Motor neuron (in vitro differentiated cells): ENCODE results near the gene RPP21. TPM values are rescaled to one million over a fixed set of nuclear protein-coding genes. Genes with fewer than 3 reads are reported as not detected.
A peak's percentile ranks its signal among the peaks of the same experiment; 100 is the strongest.

Experiments
- ATAC-seq, 8 experiments: fragments of 200-7000 bp; cut with Tn5 transposase; replicated peaks in 6 of 8; 2 replicates each; pipeline ENCODE4 v1.8.0; 2021; ENCODE audit warnings: mild to moderate bottlenecking in 8 of 8, moderate library complexity in 8 of 8
- H3K27ac ChIP-seq, 2 donors: fragments of 250-450 bp; sonication (Bioruptor Pico); 2 replicates each; pipeline ENCODE4 v1.9.0; 2021; ENCODE audit warnings: antibody characterized with exemption in 2 of 2, mild to moderate bottlenecking in 2 of 2, moderate library complexity in 1 of 2
- H3K4me1 ChIP-seq, 2 donors: fragments of 250-450 bp; sonication (Bioruptor Pico); replicated peaks in 1 of 2; 2 replicates each; pipeline ENCODE4 v1.6.1; 2021; ENCODE audit warnings: antibody characterized with exemption in 2 of 2, mild to moderate bottlenecking in 2 of 2, moderate library complexity in 1 of 2
- H3K4me3 ChIP-seq, 5 donors: fragments of 250-450 bp; sonication (Bioruptor Pico); 2 replicates each; pipeline ENCODE4 v1.9.0; 2021; ENCODE audit warnings: antibody characterized with exemption in 5 of 5, mild to moderate bottlenecking in 5 of 5, moderate library complexity in 4 of 5
- WGBS, 10 experiments: fragments of 450-650 bp; shearing (Covaris generic); methylation state at CpG; one replicate each; pipeline ENCODE4 v1.0.0; 2022; 5-methylcytosine and 5-hydroxymethylcytosine counted together
- in situ Hi-C, 9 experiments: fragments of 400-800 bp; cut with MboI; loops; one replicate each; pipeline ENCODE4 v1.15.0; 2021; ENCODE audit warnings: low sequenced_read_pairs in 9 of 9, low pct_unique_long_range_greater_than_20kb in 2 of 9; ENCODE audit not compliant: unreplicated experiment in 9 of 9
- total RNA-seq, 8 experiments: library from RNA; unstranded; fragments of 300-600 nt; gene quantifications; 2 replicates each; pipeline versions ENCODE4 v1.2.3 to v1.2.4, GENCODE V29; 2022

The RPP21 gene
- total RNA-seq, result 10 to 100 TPM; 38.0 to 88.1 (median 74.3) TPM

DNA sequence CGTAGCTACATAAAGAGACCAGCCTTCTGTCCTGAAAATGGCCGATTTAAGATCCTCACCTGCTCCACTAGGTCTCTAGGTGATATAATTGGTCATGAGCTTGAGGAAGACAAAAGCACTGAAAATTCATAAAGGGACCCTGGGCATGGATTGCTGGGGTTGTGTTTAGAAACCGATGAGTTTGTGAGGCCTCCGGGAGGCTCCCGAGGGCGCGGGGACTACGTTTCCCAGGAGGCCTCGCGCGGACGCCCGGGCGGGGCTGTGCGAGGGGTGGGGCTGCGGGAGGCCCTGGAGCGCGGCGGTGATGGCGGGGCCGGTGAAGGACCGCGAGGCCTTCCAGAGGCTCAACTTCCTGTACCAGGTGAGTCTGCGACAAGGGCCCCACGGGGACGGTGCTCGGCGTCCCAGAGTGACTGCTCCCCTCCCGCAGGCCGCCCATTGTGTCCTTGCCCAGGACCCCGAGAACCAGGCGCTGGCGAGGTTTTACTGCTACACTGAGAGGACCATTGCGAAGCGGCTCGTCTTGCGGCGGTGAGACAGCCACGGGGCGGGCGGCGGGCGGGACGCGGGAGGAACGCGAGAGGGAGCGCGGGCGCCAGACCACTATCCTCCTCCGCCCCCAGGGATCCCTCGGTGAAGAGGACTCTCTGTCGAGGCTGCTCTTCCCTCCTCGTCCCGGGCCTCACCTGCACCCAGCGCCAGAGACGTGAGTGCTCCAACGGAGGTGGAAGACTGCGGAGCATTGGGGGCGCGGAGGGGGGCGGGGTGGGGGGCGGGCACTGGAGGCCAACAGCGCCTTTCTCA lies at the start of gene RPP21:
TSS of gene RPP21 (plus strand) at position 289 of the 804 bp plus-strand sequence. CDS start at position 305, 16 bp downstream.
- Histone ChIP-seq H3K4me3 (peak within 1 kb of the TSS; percentile 45 to 93 (median 77)), H3K4me1 (peaks cover 7% of the 10 kb centered on the region in 2 donors), H3K27ac (peak within 1 kb of the TSS; percentile 76)
- ATAC-seq, result peak; percentile 79 to 98 (median 97)
- in situ Hi-C loops, result no loop called here
- WGBS, 10 experiments, result 0 to 80% (median 17%) methylated on average over 1 to 5 of the region's 64 CpGs; no CpG with 5 or more reads in 5 of the 10 experiments

DNA sequence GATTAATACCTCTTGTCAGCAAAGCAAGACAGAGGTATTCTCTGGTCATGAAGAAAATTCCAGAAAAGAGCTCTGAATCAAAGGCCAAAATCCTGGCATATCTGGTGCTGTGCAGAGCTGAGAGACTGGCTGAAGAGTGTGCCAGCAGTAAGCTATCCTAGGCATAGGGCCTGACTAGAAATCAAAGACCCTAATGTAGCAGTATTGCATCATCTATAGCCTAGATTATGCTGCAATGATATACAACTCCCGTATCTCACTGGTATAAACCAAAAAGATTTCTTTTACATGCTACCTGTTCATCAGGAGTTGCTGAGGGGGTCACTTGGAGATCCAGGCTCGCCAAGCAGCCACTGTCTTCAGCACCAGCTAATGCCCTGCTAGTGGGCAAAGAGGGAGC lies 49.1 kb upstream of the RPP21 start:
- in situ Hi-C loops, result no loop called here
- H3K4me3 ChIP-seq, result no peak overlapping the region
- no peaks in the 10 kb centered on the region for H3K4me1 ChIP-seq
- H3K27ac ChIP-seq, result no peak overlapping the region
- 92 to 100% (median 100%) methylated on average over 1 to 2 of the region's 2 CpGs; no CpG with 5 or more reads in 5 of the 10 experiments for WGBS, 10 experiments
- ATAC-seq, result peak in 3 of 8 experiments; percentile 34 to 63 (median 51)

DNA sequence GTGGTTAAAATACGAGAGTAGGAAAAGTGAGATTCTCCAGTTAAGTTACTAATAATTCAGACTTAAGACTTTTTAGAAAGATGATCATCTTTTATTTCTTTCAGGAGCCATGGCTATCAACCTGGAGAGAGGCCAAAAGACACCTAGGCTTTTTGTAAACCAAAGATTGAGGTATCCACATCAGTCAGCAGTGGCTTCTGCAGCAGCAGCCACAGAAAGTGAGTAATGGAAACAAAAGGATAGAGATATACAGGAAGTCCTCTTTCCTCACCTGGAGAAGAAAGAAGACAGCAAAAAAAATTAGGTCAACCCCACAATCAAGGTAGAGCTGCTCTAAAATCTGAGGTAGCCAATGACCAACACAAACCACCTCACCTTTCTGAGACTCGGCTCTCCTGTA lies 41.0 kb upstream of the RPP21 start:
- 33 to 100% (median 100%) methylated on average over 1 to 2 of the region's 2 CpGs; no CpG with 5 or more reads in 2 of the 10 experiments for WGBS, 10 experiments
- Histone ChIP-seq H3K27ac (no peak overlapping the region), H3K4me3 (no peak overlapping the region), H3K4me1 (no peaks in the 10 kb centered on the region)
- in situ Hi-C loops, result no loop called here
- no peak for ATAC-seq

DNA sequence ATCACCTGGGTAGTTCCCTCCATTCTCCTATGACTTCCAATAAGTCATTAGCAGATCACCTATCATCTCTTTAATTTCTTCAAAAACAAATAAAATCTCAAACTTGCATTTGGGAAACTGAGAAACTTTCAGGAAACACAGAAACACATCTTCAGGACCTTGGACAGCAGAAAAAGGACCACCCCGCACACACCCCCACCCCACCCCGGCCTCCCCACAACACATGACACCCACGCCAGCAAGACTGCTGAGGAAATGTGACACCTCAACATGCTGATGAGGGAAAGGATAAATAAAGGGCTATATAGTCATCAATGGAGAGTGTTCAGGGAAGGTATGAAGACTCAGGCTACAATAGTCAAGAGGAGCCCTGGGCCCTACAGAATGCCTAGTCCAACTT lies 33.9 kb upstream of the RPP21 start:
- ATAC-seq, result peak in 1 of 8 experiments; percentile 18
- Histone ChIP-seq H3K4me1 (no peaks in the 10 kb centered on the region), H3K27ac (no peak overlapping the region), H3K4me3 (no peak overlapping the region)
- WGBS, 10 experiments, result no CpG with 5 or more reads among the region's 3 CpGs
- in situ Hi-C loops, result no loop called here

DNA sequence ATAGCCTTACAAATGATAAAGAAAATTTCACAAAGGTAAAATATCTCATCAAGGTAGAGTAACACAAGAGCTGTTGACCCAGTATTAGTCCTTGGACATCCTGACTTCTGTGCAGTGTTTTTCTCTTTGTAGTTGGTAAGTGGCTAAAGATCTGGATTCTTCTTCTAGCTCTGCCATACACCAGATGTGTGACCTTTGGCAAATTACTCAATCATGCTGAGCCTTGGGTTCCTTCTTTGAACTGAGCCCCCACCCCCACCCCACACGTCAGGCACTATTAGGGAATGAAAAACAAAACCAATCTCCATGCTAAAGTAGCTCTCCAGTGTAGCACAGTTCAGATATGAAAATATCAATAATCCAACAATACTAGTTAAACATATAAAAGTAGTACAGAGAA lies 33.3 kb upstream of the RPP21 start:
- 80 to 100% (median 100%) methylated on average over 1 of the region's 1 CpG; no CpG with 5 or more reads in 7 of the 10 experiments for WGBS, 10 experiments
- no peak for ATAC-seq
- Histone ChIP-seq H3K4me3 (no peak overlapping the region), H3K4me1 (no peaks in the 10 kb centered on the region), H3K27ac (no peak overlapping the region)
- in situ Hi-C loops, result no loop called here

DNA sequence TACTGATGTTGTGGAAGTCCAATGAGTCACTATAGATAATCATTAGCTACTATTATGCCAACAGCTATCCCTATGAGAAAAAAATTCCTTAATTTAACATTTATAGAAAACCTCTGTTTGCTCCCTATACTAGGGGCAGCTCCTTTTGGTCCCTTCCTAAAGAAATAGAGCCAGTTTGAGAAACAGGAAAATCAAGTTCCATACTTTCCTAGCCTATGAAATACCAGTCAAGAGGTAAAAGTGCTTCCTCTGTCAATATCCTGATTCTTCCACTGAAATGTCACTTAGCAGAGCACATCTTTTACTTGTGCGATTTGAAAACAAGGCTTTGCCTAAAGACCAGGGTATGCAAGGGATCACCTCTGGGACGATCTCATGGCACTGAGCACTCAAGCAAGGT lies 32.7 kb upstream of the RPP21 start:
- H3K4me3 ChIP-seq, result no peak overlapping the region
- H3K27ac ChIP-seq, result no peak overlapping the region
- H3K4me1 ChIP-seq, result no peaks in the 10 kb centered on the region
- no peak for ATAC-seq
- in situ Hi-C loops, result no loop called here
- 88 to 100% (median 100%) methylated on average over 1 to 2 of the region's 2 CpGs; no CpG with 5 or more reads in 7 of the 10 experiments for WGBS, 10 experiments

DNA sequence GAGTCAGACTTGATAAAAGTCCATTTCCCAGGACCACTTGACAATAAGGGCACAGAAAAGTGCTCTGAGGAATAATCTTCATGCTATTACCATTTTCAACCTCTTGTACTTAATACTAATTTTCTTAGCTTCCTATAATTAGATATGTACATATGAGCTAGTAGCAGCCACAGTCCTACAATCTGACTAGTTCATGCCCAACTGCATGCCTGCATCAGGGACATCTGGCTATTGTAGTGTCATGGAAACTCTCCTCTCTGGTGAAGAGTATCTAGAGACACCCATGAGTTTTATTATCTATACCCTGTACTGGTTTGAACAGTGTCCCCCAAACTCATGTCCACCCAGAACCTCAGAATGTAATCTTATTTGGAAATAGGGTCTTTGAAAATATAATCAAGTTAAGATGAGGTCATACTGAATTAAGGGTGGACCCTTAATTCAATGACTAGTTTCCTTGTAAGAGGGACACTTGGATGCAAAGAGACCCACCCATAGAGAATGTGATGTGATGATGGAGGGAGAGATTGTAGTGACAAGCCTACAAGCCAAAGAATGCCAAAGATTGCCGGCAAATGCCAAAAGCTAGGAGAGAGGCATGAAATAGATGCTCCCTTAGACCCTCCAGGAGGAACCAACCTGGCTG lies 32.2 kb upstream of the RPP21 start:
- 0 to 100% (median 100%) methylated on average over 1 of the region's 1 CpG; no CpG with 5 or more reads in 3 of the 10 experiments for WGBS, 10 experiments
- H3K27ac ChIP-seq, result no peak overlapping the region
- in situ Hi-C loops, result no loop called here
- H3K4me3 ChIP-seq, result no peak overlapping the region
- no peaks in the 10 kb centered on the region for H3K4me1 ChIP-seq
- peak in 2 of 8 experiments; percentile 82 to 87 for ATAC-seq

DNA sequence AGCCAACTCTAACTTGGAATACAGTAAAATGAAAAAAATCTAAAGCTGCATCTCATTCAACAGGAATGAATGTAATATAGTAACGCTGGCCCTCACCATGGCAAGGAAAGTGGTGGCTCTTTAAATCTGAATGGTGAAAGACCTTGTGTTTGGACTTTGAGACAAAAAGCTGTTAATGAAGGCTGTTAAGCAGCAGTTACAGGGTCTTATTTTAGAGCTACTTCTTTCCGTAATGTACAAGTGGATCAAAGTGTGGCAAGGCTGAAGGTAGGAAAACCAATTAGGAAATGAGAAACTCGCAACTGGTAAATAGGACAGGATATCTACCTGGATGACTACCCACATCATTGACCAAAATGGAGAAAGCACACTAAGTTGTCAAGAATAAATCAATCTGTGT lies 29.8 kb upstream of the RPP21 start:
- H3K4me1 ChIP-seq, result peaks cover 0 to 2% of the 10 kb centered on the region in 2 donors
- no peak overlapping the region for H3K4me3 ChIP-seq
- in situ Hi-C loops, result no loop called here
- ATAC-seq, result no peak
- no peak overlapping the region for H3K27ac ChIP-seq
- WGBS, 10 experiments, result 80 to 100% (median 100%) methylated on average over 1 to 3 of the region's 3 CpGs

DNA sequence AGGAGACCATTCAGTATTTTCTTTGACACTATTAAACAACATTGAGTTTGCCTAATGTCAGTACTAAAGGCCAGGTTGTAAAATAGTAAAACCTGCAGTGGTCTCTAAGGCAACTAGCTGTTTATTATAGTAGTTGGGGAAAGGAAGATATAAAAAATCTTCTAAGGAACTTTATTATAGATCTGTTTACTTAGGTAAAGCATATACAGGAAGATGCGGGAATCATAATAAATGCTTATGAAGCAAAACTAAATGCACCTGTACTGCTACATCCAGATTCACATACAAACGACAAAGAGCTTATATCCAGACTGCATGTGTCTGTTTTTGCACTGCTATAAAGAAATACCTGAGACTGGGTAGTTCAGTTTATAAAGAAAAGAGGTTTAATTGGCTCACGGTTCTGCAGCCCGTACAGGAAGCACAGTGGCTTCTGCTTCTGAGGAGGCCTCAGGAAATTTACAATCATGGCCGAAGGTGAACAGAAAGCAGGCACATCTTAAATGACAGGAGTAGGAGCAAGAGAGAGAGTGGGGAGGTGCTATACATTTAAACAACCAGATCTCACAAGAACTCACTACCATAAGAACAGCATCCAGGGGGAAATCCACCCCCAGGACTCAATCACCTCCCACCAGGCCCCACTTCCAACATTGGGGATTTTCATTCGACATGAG lies 26.9 kb upstream of the RPP21 start:
- WGBS, 10 experiments, result 75 to 100% (median 92%) methylated on average over 2 to 6 of the region's 6 CpGs
- in situ Hi-C loops, result no loop called here
- H3K4me1 ChIP-seq, result peaks cover 11 to 27% of the 10 kb centered on the region in 2 donors

DNA sequence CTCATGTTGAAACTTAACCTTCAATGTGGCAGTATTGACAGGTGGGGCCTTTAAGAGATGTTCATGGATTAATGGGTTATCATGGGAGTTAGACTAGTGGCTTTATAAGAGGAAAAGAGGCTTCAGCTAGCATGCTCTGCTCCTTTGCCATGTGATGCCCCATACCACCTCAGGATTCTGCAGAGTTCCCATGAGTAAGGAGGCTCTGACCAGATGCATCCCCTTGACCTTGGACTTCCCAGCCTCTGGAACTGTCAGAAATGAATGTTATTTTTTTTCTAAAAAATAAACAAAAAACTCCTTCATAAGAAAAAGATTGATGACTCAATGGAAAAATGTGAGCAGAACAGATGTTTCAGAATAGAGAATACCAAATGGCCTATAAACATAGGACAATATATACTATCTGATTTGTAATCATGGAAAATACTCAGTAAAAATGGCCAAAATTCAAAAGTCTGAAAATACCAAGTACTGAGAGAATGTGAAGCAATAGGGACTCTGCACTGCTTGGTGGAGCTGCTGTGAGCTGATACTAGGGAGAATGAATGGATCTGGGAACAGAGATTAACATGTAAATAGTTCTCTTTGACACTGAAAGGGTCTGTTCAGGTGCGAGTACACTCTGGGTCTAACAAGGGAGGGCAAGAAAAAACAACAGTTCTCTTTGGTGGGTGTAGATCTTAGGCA lies 25.7 kb upstream of the RPP21 start:
- 20 to 100% (median 86%) methylated on average over 1 of the region's 1 CpG; no CpG with 5 or more reads in 3 of the 10 experiments for WGBS, 10 experiments
- H3K4me1 ChIP-seq, result peaks cover 11 to 37% of the 10 kb centered on the region in 2 donors
- no peak for ATAC-seq
- in situ Hi-C loops, result no loop called here
- H3K4me3 ChIP-seq, result no peak overlapping the region
- H3K27ac ChIP-seq, result no peak overlapping the region

More for the DNA sequence above, 26.9 kb upstream of the RPP21 start:
- no peak for ATAC-seq
- H3K27ac ChIP-seq, result no peak overlapping the region
- H3K4me3 ChIP-seq, result no peak overlapping the region

DNA sequence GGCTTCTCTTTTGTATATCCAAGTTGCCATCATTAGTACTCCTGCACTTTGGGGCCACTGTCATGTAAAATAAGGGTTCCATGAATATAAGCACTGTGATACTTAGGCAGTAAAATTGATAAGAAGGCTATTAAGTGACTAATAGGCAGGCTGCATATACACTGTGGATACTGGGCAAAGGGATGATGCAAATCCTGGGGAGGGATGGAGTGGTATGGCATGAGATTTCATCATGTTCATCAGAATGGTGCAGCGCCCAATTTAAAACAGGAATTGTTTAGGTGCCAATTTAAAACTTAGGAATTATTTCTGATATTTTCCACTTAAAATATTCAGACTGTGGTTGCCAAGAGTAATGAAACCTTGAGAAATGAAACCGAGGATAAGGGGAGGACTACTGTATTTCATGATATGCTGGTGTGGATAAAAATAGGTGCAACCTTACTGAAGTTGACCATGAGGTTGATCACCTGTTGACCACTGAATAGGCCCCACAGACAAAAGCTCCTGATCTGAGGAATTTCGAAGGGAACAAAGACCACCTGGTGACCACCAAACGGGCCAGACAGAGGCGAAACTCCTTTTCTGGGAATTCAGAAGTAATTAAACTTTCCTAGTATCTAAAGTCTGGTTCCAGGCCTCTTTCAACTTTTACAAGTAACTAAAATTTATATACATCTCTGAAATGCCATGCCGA lies 23.1 kb upstream of the RPP21 start:
- H3K4me1 ChIP-seq, result peaks cover 16 to 45% of the 10 kb centered on the region in 2 donors

More for the DNA sequence above, 23.1 kb upstream of the RPP21 start:
- Histone ChIP-seq H3K27ac (peak overlapping the region in 1 of 2 donors; percentile 66), H3K4me3 (peak overlapping the region in 1 of 5 donors; percentile 15)
- in situ Hi-C loops, result no loop called here
- ATAC-seq, result peak in 3 of 8 experiments; percentile 12 to 39 (median 30)
- WGBS, 10 experiments, result 29 to 100% (median 94%) methylated on average over 1 to 6 of the region's 6 CpGs
